Activated CD4-positive, CD25-positive, alpha-beta regulatory T cell treated with anti-CD3 and anti-CD28 coated beads, Interleukin-2, amount 50 U/mL, for 16 hours (primary cell): Measurements from ENCODE around the gene UBP1.
"Not testable (repeated sequence)": the region's sequence is repeated elsewhere in the genome, so short reads cannot be mapped to it uniquely, and the experiment has no call there.

Experiments
- DNase-seq: peaks from one replicate; pipeline ENCODE4 v3.0.0-alpha.2; 2020; ENCODE audit warnings: low read depth, low spot score

The UBP1 gene, protein sequence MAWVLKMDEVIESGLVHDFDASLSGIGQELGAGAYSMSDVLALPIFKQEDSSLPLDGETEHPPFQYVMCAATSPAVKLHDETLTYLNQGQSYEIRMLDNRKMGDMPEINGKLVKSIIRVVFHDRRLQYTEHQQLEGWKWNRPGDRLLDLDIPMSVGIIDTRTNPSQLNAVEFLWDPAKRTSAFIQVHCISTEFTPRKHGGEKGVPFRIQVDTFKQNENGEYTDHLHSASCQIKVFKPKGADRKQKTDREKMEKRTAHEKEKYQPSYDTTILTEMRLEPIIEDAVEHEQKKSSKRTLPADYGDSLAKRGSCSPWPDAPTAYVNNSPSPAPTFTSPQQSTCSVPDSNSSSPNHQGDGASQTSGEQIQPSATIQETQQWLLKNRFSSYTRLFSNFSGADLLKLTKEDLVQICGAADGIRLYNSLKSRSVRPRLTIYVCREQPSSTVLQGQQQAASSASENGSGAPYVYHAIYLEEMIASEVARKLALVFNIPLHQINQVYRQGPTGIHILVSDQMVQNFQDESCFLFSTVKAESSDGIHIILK

GRCh38 chr3:33440328-33441224, at the start of gene UBP1:
UBP1 (minus strand) TSS chr3:33440405; CDS start chr3:33439848, 557 bp downstream.
- DNase-seq: peak; percentile 94

DNA sequence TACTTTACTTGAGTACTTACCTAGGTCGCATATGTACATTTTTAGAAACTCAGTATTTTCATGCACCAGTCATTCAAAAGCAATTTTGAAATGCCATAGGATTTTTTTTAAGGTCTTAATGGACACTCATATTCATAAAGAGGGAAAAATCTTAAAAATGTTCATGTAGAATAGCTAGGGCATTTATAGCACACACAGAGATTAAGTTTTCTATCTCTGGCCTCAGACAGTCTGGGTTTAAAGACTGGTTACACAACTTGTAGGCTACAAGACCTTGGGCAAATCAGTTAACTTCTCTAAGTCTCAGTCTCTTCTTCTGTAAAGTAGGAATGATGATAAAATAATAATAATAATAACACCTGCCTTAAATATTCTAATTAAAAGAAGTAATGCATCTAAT, 48.5 kb upstream of the UBP1 start:
- DNase-seq: no peak

GRCh38 chr3:33488246-33488645, 48.0 kb upstream of the UBP1 start:
- DNase-seq: no peak

DNA sequence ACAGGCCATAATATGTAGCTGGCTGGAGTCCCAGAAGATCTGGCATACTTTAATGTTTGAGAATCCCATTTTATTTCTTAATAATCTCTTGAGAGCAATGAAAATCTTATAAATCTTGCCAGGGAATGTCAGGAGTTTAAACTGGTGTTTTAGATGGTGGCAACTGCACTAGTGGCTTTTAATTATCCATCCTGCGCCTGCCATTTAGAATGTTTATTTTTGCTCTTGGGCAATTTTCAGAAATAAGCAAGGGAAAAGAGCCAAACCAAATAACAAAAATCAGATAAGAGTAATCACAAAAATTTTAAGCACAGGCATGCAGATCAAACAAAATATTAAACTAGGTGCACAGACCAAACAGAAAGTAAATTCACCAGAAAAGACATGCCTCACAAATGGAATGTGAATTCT, 41.9 kb upstream of the UBP1 start:
- DNase-seq: no peak

DNA sequence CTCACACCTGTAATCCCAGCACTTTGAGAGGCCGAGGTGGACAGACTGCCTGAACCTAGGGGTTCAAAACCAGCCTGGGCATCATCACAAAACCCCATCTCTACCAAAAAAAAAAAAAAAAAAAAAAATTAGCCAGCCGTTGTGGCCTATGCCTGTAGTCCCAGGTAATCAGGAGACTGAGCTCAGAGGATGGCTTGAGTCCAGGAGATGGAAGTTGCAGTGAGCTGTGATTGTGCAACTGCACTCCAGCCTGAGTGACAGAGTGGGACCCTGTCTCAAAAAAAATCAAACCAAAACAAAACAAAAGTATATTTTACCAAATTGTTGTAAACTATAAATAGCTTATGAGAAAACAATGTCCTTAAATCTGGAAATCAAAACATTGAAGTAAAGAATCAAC, 34.7 kb upstream of the UBP1 start:
- DNase-seq: no peak

DNA sequence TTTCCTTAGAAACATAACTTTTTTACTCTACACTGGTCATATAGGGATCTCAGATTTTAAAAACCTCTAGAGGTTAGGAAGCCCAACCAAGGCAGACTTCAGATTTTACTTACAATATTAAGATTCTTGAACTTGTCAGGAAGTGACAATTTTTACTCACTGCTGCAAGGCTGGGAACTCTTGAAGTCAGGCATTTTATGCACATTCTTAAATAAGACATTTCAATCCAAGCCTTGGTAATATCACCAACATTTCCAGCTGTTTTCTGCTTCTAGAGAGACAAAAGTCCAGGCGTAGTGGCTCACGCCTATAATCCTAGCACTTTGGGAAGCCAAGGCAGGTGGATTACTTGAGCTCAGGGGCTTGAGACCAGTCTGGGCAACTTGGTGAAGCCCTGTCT, 33.6 kb upstream of the UBP1 start:
- no peak for DNase-seq

DNA sequence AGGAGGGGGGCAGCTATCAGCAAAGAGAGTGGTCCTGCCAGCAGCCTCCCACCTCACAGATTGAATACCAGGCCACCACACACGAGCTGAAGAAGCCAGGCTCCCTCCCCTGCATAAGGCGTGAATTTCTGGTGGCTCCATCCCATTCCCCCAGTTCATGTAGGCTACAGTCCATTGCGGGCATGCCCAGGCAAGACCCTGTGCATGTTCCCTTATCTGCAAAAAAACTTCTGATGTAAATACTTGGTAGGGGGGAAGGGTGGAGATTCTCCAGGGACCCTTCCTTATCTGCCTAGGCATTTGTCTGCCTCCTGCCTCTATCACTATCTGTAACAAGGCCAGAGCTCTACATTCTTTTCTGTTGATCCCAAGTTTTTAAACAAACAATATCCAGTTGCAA, 27.6 kb upstream of the UBP1 start:
- DNase-seq: no peak

DNA sequence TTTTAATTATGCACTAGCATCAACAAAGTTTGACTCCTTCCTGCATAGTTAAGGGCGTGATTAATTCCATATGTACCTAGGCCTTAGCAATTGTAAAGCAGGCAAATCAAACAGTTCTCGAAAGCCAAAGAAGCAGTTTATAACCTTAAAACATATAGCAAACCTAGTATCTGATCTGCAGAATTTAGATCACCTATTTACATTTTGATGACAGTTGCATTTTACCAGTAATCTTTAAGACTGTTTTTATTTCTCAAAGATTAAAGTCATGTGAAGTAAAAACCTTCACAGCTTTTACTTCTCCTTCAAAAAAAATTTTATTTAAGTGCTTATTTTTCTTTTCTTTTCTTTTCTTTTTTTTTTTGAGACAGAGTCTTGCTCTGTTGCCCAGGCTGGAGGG, 20.9 kb upstream of the UBP1 start:
- no peak for DNase-seq

DNA sequence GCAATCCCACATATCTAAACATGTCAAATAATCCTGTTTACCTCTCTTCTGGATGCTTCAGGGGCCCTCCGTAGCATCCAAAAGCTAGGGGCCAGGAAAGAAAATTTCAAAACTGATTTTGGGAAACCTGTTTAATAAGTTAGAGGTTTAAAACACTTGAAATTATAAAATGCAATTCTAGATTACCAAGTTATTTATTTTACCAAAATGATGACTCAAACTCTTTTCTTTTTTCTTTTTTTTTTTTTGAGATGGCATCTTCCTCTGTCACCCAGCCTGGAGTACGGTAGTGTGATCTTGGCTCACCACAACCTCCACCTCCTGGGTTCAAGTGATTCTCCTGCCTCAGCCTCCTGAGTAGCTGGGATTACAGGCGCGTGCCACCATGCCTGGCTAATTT, 19.4 kb upstream of the UBP1 start:
- not testable (repeated sequence) for DNase-seq

DNA sequence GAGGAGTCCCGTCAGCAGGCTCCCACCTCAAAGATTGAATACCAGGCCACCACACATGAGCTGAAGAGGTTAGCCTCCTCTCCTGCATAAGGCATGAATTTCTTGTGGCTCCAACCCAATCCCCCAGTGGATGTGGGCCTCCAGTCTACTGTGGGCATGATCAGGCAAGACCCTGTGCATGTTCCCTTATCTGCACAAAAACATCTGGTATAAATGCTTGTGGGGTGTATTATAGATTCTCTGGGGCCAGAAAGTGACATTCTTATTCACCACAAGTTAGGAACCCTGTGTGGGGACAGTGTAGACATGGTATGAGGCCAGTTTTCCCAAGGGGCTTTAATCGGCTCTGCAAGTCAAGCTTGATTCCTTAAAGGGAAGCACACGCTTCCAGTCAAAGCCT, 18.2 kb upstream of the UBP1 start:
- DNase-seq: no peak

- DNase-seq: no peak
Measured at GRCh38 chr3:33456756-33457155, 16.6 kb upstream of the UBP1 start.

GRCh38 chr3:33453331-33453761, 13.1 kb upstream of the UBP1 start:
- no peak for DNase-seq

DNA sequence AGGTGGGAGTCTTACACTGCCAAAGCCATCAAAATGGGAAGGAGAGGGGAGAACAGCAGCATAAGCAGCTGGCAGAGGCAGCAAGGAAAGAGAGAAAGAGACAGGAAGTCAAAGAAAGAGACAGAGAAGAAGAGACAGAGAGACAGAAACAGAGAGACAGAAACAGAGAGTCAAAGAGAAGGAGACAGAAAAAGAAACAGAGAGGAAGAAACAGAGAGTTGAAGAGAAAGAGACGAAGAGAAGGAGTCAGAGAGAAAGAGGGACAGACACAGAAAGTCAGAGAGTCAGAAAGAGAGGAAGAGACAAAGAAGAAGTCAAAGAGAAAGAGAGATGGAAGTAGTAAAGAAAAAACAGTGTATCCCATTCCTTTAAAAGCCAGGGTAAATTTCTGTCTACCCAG, 11.8 kb upstream of the UBP1 start:
- DNase-seq: not testable (repeated sequence)

DNA sequence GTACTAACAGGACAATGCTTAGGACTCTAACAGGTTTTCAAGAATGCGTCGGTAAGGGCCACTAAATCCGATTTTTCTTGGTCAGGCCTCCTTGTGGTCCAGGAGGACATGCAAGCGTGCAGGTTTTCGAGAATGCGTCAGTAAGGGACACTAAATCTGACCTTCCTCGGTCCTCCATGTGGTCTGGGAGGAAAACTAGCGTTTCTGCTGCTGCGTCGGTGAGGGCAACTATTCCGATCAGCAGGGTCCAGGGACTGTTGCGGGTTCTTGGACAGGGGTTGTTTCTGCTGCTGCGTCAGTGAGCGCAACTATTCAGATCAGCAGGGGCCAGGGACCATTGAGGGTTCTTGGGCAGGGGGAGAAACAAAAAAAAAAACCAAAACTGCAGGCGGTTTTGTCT, 7.8 kb upstream of the UBP1 start:
- DNase-seq: no peak

DNA sequence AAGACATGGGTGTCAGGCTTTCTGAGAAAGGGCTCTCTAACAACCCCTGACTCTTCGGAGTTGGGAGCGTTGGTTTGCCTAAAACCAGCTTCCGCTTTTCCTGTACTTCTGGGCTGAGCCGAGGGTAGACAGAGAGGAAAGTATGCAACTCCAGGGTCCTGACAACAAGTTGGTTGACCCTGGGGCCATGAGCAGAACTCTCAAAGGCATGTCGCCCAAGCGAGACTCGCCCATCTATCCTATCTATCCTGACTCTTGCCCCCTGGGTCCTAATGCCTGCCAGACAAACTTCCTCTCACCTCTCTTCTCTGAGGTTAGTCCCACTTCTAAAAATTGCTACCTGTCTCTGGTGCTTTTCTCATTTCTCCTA, 7.0 kb upstream of the UBP1 start:
- not testable (repeated sequence) for DNase-seq

DNA sequence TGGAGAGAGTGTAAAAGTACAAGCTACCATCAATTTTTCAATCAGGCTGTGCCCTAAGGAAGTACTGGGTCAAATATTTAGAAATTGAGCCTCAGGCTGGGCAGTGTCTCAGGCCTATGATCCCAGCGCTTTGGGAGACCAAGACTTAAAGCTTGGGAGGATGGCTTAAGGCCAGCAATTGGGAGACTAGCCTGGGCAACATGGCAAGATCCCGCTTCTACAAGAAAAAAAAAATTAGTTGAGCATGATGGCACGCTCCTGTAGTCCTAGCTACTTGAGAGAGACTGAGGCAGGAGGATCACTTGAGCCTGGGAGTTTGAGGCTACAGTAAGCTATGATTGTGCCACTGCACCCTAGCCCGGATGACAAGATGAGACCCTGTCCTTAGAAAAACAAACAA, 2.0 kb upstream of the UBP1 start:
- DNase-seq: no peak

DNA sequence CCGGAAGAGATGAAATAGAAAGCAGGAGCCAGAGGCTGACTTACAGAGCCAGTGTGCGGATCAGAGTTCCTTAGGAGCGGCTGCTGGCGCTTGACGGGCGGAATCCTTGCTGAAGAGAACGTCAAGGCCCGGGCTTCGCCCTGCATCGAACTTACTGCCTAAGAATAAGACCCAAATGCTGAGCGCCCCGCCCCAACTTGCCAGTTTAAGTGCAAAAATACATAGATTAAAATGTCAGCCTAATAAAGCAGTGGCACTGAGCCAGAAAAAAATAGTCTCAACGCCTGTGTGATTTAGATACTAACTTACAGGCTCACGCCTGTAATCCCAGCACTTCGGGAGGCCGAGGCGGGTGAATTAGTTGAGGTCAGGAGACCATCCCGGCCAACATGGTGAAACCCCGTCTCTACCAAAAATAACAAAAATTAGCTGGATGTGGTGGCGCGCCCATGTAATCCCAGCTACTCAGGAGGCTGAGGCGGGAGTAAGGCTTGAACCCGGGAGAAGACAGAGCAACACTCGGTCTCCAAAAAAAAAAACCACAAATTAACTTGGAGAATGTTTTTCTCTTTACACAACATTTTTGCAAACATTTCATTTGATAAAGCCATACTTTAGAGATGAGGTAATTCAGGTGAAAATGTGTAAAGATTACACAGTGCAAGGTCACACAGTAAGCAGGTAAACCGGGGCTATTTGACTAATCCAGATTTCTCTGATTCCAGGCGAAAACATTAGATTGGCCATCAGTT, 1.2 kb upstream of the UBP1 start:
- no peak for DNase-seq

GRCh38 chr3:33439546-33440327, 468 bp downstream of the UBP1 start:
- DNase-seq: peak; percentile 8

- no peak for DNase-seq
Measured at GRCh38 chr3:33438881-33439545, 1.2 kb downstream of the UBP1 start.

DNA sequence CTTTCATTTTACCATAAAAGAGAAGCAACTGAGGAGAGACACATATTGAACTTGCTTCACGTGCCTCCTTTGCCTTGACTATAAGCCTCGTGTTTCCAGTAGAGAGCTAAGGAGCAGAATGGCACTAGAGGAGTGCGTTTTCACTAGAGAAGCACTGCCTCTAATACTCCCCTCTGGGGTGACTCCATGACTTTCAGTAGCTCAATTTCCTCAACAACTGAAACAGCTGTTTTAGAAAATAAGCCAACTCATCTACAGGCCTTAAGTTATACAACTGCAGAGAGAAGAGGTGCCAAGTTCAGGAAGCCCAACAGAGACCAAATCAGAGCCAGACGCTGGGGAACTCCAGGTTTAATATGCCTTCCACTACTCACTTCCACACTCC, 1.9 kb downstream of the UBP1 start:
- DNase-seq: no peak
